Adrenal gland (tissue), 5 donors: ENCODE data around the gene AUTS2.

Experiments used
- CTCF ChIP-seq, 6 experiments: fragments of 450-650 bp in 4 of 6; fragments of 200-600 bp in 2 of 6; sonication (generic) in 1 of 6; IDR thresholded peaks; 1 replicate in 5 of 6; 2 replicates in 1 of 6; pipeline versions ENCODE4 v1.5.1 to v1.8.0; 2016 to 2021; ENCODE audit warnings: antibody characterized with exemption in 6 of 6, mild to moderate bottlenecking in 2 of 6, moderate library complexity in 1 of 6
- POLR2A ChIP-seq, 2 donors: fragments of 450-650 bp; IDR thresholded peaks; one replicate each; pipeline ENCODE4 v1.6.1; 2017; ENCODE audit warnings: antibody characterized with exemption in 2 of 2, mild to moderate bottlenecking in 2 of 2, moderate library complexity in 1 of 2
- donor health status: DM: no; HTN: no; CAD: no.

DNA sequence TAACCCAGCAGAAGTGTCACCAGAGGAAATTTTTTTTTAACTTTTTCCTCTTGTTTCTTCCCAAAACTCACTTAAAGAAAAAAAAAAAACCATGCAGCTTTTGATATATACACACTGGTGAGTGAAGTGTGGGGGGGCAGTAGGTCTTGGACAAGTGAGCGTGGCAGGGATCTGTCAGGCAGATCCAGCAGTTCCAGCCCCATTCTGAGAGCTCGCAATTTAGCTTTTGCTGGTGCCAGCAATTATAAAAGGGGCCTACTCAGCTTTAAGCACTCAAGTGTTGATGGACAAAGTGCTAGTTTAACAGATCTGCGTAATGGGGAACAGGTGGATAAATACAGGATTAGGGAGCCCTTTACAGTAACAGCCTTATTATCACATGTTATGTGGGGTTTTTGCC lies 914.5 kb downstream of the AUTS2 start:
- no peak for TF ChIP-seq POLR2A (IDR thresholded peaks at IDR 0.05)
- no peak for TF ChIP-seq CTCF (IDR thresholded peaks at IDR 0.05)
